ENCODE results near the gene ZNF169. TPM values are rescaled to one million over a fixed set of nuclear protein-coding genes. Genes with fewer than 3 reads are reported as not detected.
"Not testable (repeated sequence)": the region's sequence is repeated elsewhere in the genome, so short reads cannot be mapped to it uniquely, and the experiment has no call there.

The ZNF169 gene
- total RNA-seq, 1 donor from 2014 or later, result 6.0 TPM

DNA sequence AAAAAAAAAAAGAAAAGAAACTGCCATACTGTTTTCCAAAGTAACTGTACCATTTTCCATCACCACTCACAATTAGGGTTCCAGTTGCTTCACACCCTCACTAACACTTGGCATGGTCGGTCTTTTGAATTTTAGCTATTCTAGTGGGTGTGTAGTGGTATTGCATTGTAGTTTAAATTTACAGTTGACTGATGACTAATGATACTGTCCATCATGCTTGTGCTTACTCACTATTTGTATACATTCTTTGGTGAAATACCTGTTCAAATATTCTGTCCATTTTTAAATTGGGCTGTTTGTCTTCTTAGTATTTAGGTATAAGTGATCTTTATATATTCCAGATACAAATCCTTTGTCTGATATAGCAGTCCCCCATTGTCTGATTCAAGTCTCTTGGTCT lies 36.2 kb upstream of the ZNF169 start:
- intact Hi-C loops (cut with DNase I), result no loop called here
- no peak overlapping the region for H3K27ac ChIP-seq
- ATAC-seq (no peak), DNase-seq (no peak)
- H3K4me3 ChIP-seq, result no peak overlapping the region
- TF ChIP-seq, protein P1, sequence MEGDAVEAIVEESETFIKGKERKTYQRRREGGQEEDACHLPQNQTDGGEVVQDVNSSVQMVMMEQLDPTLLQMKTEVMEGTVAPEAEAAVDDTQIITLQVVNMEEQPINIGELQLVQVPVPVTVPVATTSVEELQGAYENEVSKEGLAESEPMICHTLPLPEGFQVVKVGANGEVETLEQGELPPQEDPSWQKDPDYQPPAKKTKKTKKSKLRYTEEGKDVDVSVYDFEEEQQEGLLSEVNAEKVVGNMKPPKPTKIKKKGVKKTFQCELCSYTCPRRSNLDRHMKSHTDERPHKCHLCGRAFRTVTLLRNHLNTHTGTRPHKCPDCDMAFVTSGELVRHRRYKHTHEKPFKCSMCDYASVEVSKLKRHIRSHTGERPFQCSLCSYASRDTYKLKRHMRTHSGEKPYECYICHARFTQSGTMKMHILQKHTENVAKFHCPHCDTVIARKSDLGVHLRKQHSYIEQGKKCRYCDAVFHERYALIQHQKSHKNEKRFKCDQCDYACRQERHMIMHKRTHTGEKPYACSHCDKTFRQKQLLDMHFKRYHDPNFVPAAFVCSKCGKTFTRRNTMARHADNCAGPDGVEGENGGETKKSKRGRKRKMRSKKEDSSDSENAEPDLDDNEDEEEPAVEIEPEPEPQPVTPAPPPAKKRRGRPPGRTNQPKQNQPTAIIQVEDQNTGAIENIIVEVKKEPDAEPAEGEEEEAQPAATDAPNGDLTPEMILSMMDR (IDR thresholded peaks at IDR 0.05), result no peak
- no peaks in the 10 kb centered on the region for H3K36me3 ChIP-seq
- no peaks in the 10 kb centered on the region for H3K9me3 ChIP-seq
- H3K27me3 ChIP-seq, result no peaks in the 10 kb centered on the region
- H3K4me1 ChIP-seq, result no peaks in the 10 kb centered on the region

DNA sequence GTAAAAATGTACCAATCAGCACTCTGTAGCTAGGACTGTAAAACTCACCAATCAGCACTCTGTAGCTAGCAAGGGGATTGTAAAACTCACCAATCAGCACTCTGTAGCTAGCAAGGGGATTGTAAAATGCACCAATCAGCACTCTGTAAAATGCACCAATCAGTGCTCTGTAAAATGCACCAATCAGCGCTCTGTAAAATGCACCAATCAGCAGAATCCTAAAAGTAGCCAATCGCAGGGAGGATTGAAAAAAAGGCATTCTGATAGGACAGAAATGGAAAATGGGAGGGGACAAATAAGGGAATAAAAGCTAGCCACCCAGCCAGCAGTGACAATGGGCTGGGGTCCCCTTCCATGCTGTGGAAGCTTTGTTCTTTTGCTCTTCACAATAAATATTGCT lies 33.7 kb upstream of the ZNF169 start:
- H3K27ac ChIP-seq; H3K27me3 ChIP-seq; H3K36me3 ChIP-seq; H3K9me3 ChIP-seq; ATAC-seq; intact Hi-C loops (cut with DNase I); H3K4me1 ChIP-seq; DNase-seq; H3K4me3 ChIP-seq: not testable (repeated sequence)

DNA sequence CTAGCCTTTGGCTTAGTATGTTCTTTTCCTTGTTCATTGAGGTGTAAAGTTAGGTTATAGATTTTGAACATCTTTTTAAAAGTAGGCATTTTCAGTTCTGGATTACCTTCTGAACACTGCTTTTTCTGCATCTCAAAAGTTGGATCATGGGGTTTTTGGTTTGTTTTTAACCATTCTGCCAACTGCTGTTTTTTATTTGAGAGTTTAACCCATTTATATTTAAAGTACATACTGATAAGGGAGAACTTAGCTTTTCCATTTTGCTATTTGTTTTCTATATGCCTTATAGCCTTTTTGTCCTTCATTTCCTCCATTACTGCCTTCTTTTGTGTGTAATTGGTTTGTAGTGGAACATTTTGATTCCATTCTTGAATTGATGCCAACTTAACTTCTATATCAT lies 30.5 kb upstream of the ZNF169 start:
- intact Hi-C loops (cut with DNase I), result no loop called here

DNA sequence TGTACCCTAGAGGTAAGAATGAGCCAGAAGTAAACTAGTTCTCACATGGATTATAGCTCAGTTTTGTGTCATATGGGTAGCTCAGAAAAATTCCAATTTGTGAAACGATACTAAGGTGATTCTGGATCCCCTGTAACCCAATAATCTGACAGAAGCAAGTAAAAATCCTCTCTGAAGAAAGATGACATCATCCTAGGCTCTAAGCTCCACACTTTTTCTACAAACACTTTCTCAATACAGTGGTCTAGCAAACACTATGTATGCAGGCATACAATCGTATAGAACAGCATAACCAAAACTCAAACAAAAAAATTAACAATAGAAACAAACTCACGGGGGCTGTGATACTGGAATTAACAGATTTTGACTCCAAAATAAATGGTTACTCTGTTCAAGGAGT lies 26.7 kb upstream of the ZNF169 start:
- no peaks in the 10 kb centered on the region for H3K9me3 ChIP-seq
- ATAC-seq, result no peak
- intact Hi-C loops (cut with DNase I), result no loop called here
- H3K27ac ChIP-seq, result no peak overlapping the region
- TF ChIP-seq, protein P1 (IDR thresholded peaks at IDR 0.05), result no peak
- no peaks in the 10 kb centered on the region for H3K36me3 ChIP-seq
- no peak overlapping the region for H3K4me3 ChIP-seq
- no peak for DNase-seq
- no peaks in the 10 kb centered on the region for H3K27me3 ChIP-seq
- no peaks in the 10 kb centered on the region for H3K4me1 ChIP-seq

More for the DNA sequence above, 30.5 kb upstream of the ZNF169 start:
- DNase-seq, result no peak
- H3K4me1 ChIP-seq, result no peaks in the 10 kb centered on the region
- H3K4me3 ChIP-seq, result no peak overlapping the region
- H3K27ac ChIP-seq, result no peak overlapping the region
- no peaks in the 10 kb centered on the region for H3K27me3 ChIP-seq
- TF ChIP-seq, protein P1 (IDR thresholded peaks at IDR 0.05), result no peak
- ATAC-seq, result no peak
- no peaks in the 10 kb centered on the region for H3K36me3 ChIP-seq
- no peaks in the 10 kb centered on the region for H3K9me3 ChIP-seq

DNA sequence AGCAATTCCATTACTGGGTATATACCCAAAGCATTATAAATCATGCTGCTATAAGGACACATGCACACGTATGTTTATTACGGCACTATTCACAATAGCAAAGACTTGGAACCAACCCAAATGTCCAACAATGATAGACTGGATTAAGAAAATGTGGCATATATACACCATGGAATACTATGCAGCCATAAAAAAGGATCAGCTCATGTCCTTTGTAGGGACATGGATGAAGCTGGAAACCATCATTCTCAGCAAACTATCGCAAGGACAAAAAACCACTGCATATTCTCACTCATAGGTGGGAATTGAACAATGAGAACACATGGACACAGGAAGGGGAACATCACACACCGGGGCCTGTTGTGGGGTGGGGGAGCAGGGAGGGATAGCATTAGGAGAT lies 18.0 kb upstream of the ZNF169 start:
- ATAC-seq, result not testable (repeated sequence)

DNA sequence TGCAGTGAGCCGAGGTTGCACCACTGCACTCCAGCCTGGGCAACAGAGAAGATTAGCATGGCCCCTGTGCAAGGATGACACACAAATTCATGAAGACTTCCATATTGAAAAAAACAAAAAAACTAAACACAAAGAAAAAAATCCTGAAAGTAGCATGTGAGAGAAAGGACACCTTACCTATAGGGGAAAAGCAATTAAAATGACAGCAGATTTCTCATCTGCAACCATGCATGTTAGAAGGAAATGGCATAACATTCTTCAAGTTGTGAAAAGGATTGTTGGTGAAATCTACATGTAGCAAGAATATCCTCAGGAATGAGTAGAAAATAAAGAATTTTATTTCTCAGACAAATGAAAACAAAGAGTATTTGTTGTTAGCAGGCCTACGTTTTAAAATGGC lies 13.4 kb upstream of the ZNF169 start:
- H3K27me3 ChIP-seq, result no peaks in the 10 kb centered on the region
- no peaks in the 10 kb centered on the region for H3K4me1 ChIP-seq
- TF ChIP-seq, protein P1 (IDR thresholded peaks at IDR 0.05), result no peak
- DNase-seq (no peak), ATAC-seq (no peak)
- H3K4me3 ChIP-seq, result no peak overlapping the region
- H3K36me3 ChIP-seq, result no peaks in the 10 kb centered on the region
- no peak overlapping the region for H3K27ac ChIP-seq
- no peaks in the 10 kb centered on the region for H3K9me3 ChIP-seq
- intact Hi-C loops (cut with DNase I), result no loop called here

More for the DNA sequence above, 18.0 kb upstream of the ZNF169 start:
- H3K9me3 ChIP-seq; H3K4me3 ChIP-seq; intact Hi-C loops (cut with DNase I); H3K4me1 ChIP-seq; H3K27ac ChIP-seq; DNase-seq; H3K27me3 ChIP-seq; H3K36me3 ChIP-seq: not testable (repeated sequence)

DNA sequence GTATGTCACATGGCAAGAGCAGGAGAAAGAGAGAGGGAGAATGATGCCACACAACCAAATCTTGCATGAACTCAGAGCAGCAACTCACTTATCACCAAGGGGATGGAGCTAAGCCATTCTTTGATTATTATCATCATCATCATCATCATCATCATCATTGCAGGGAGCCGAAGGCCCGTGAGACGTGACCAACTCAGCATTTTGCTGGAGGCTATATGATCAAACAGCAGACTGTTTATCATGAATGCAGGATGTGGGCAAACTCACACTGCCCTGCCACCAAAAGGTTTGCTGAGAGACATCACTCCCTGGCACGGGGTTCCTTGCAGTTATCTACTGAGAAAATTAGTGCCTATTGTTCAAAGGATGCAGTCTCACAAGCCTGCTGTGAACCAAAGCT lies 8.6 kb upstream of the ZNF169 start:
- ATAC-seq (no peak), DNase-seq (no peak)
- no peaks in the 10 kb centered on the region for H3K27me3 ChIP-seq
- TF ChIP-seq, protein P1 (IDR thresholded peaks at IDR 0.05), result no peak
- H3K36me3 ChIP-seq, result no peaks in the 10 kb centered on the region
- intact Hi-C loops (cut with DNase I), result no loop called here
- H3K4me3 ChIP-seq, result no peak overlapping the region
- no peaks in the 10 kb centered on the region for H3K4me1 ChIP-seq
- no peak overlapping the region for H3K27ac ChIP-seq
- H3K9me3 ChIP-seq, result no peaks in the 10 kb centered on the region

Data from upper lobe of right lung (tissue), 1 donor.